HEK293T (cell line): ENCODE measurements around the gene DGKQ.

Experiments used
- BHLHE40 ChIP-seq: fragments of 450-650 bp; IDR thresholded peaks from 2 replicates; pipeline ENCODE4 v1.6.1; 2016; ENCODE audit warnings: mild to moderate bottlenecking, moderate library complexity, borderline replicate concordance
- PKNOX1 ChIP-seq: fragments of 450-650 bp; IDR thresholded peaks from 2 replicates; pipeline ENCODE4 v1.6.1; 2016
- SUZ12 ChIP-seq: fragments of 450-650 bp; IDR thresholded peaks from 2 replicates; pipeline ENCODE4 v1.6.1; 2016; ENCODE audit warnings: mild to moderate bottlenecking

DNA sequence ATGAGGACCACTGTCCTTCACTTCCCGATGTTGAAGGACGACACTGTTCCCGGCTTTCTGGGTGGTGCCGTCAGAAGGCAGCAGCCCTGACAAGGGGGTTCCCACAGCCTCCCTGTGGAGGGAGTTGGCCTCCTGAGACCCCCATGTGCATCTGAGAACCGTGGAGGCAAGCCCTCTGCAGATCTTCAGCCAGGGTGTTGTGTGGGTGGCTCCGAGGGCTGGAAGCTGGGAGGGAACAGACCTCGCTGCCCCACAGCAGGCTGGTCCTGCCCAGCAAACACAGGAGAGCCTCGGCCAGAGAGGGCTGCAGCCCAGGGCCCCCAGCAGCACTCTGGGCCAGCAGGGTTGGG lies 16.2 kb downstream of the DGKQ start:
- TF ChIP-seq SUZ12 (no peak), BHLHE40 (no peak), PKNOX1 (no peak)
